Measurements from ENCODE around the gene PLCB4.

The PLCB4 gene

GRCh38 chr20:9290331-9290730 lies 221.4 kb downstream of the PLCB4 start:
- Histone ChIP-seq H2AFZ (ENCODE audit: low read length) (no peak overlapping the region), H3K9ac (ENCODE audit: low read depth, low read length, poor library complexity, severe bottlenecking) (no peak overlapping the region), H3K4me2 (ENCODE audit: low read depth, low read length, poor library complexity, severe bottlenecking) (no peak overlapping the region), H3K36me3 (ENCODE audit: insufficient read depth, low read length) (no peaks in the 10 kb centered on the region), H3K9me2 (replicated peaks; ENCODE audit: low read depth, low read length) (no peaks in the 10 kb centered on the region), H3K79me2 (ENCODE audit: insufficient read depth, low read length) (no peaks in the 10 kb centered on the region), H3K27me3 (ENCODE audit: insufficient read depth, low read length, poor library complexity, severe bottlenecking) (no peaks in the 10 kb centered on the region), H3K4me1 (ENCODE audit: insufficient read depth, low read length, poor library complexity, severe bottlenecking) (peaks cover 10% of the 10 kb centered on the region), H3K4me3 (ENCODE audit: low read length, poor library complexity, severe bottlenecking) (no peak overlapping the region), H3F3A (ENCODE audit: low read depth) (no peaks in the 10 kb centered on the region), H3K9me3 (ENCODE audit: insufficient read depth, low read depth, low read length) (no peaks in the 10 kb centered on the region), H4K20me1 (ENCODE audit: insufficient read depth, low read length, poor library complexity, severe bottlenecking) (no peaks in the 10 kb centered on the region)
- no peak for TF ChIP-seq CTCF (conservative IDR thresholded peaks at IDR 0.05; ENCODE audit: low read length)

GRCh38 chr20:9293145-9293544 lies 224.3 kb downstream of the PLCB4 start:
- H3K9ac ChIP-seq (ENCODE audit: low read depth, low read length, poor library complexity, severe bottlenecking): no peak overlapping the region
- no peak overlapping the region for H3K4me3 ChIP-seq (ENCODE audit: low read length, poor library complexity, severe bottlenecking)

GRCh38 chr20:9294041-9294440 lies 225.2 kb downstream of the PLCB4 start:
- no peak overlapping the region for H2AFZ ChIP-seq (ENCODE audit: low read length)
- H4K20me1 ChIP-seq (ENCODE audit: insufficient read depth, low read length, poor library complexity, severe bottlenecking): no peaks in the 10 kb centered on the region
- H3K9me2 ChIP-seq (replicated peaks; ENCODE audit: low read depth, low read length): no peaks in the 10 kb centered on the region
- H3K4me1 ChIP-seq (ENCODE audit: insufficient read depth, low read length, poor library complexity, severe bottlenecking): no peaks in the 10 kb centered on the region
- H3K9me3 ChIP-seq (ENCODE audit: insufficient read depth, low read depth, low read length): no peaks in the 10 kb centered on the region
- no peak overlapping the region for H3K4me2 ChIP-seq (ENCODE audit: low read depth, low read length, poor library complexity, severe bottlenecking)
- TF ChIP-seq EZH2phosphoT487 (IDR thresholded peaks at IDR 0.05; ENCODE audit: borderline replicate concordance): no peak
- TF ChIP-seq CTCF (conservative IDR thresholded peaks at IDR 0.05; ENCODE audit: low read length): no peak
- no peaks in the 10 kb centered on the region for H3K79me2 ChIP-seq (ENCODE audit: insufficient read depth, low read length)
- H3K9ac ChIP-seq (ENCODE audit: low read depth, low read length, poor library complexity, severe bottlenecking): no peak overlapping the region
- no peaks in the 10 kb centered on the region for H3K36me3 ChIP-seq (ENCODE audit: insufficient read depth, low read length)
- H3F3A ChIP-seq (ENCODE audit: low read depth): no peaks in the 10 kb centered on the region
- no peaks in the 10 kb centered on the region for H3K27me3 ChIP-seq (ENCODE audit: insufficient read depth, low read length, poor library complexity, severe bottlenecking)
- no peak overlapping the region for H3K4me3 ChIP-seq (ENCODE audit: low read length, poor library complexity, severe bottlenecking)

More at GRCh38 chr20:9293145-9293544, 224.3 kb downstream of the PLCB4 start:
- no peaks in the 10 kb centered on the region for H3K27me3 ChIP-seq (ENCODE audit: insufficient read depth, low read length, poor library complexity, severe bottlenecking)
- H3K79me2 ChIP-seq (ENCODE audit: insufficient read depth, low read length): no peaks in the 10 kb centered on the region
- no peaks in the 10 kb centered on the region for H3K9me3 ChIP-seq (ENCODE audit: insufficient read depth, low read depth, low read length)
- no peak for TF ChIP-seq EZH2phosphoT487 (IDR thresholded peaks at IDR 0.05; ENCODE audit: borderline replicate concordance)
- TF ChIP-seq CTCF (conservative IDR thresholded peaks at IDR 0.05; ENCODE audit: low read length): no peak
- H3F3A ChIP-seq (ENCODE audit: low read depth): no peaks in the 10 kb centered on the region
- H3K4me1 ChIP-seq (ENCODE audit: insufficient read depth, low read length, poor library complexity, severe bottlenecking): peaks cover 4% of the 10 kb centered on the region
- no peaks in the 10 kb centered on the region for H3K36me3 ChIP-seq (ENCODE audit: insufficient read depth, low read length)
- no peak overlapping the region for H2AFZ ChIP-seq (ENCODE audit: low read length)
- no peaks in the 10 kb centered on the region for H3K9me2 ChIP-seq (replicated peaks; ENCODE audit: low read depth, low read length)
- no peak overlapping the region for H3K4me2 ChIP-seq (ENCODE audit: low read depth, low read length, poor library complexity, severe bottlenecking)
- H4K20me1 ChIP-seq (ENCODE audit: insufficient read depth, low read length, poor library complexity, severe bottlenecking): no peaks in the 10 kb centered on the region
